GM19467 (cell line): ENCODE results near the gene MET.

Experiments
- ATAC-seq: cut with Tn5 transposase; IDR thresholded peaks from one replicate; pipeline ENCODE4 v1.9.1; 2021; ENCODE audit warnings: mild to moderate bottlenecking, moderate library complexity; ENCODE audit not compliant: unreplicated experiment

The MET gene

GRCh38 chr7:116726149-116726548 lies 54.2 kb downstream of the MET start:
- no peak for ATAC-seq

DNA sequence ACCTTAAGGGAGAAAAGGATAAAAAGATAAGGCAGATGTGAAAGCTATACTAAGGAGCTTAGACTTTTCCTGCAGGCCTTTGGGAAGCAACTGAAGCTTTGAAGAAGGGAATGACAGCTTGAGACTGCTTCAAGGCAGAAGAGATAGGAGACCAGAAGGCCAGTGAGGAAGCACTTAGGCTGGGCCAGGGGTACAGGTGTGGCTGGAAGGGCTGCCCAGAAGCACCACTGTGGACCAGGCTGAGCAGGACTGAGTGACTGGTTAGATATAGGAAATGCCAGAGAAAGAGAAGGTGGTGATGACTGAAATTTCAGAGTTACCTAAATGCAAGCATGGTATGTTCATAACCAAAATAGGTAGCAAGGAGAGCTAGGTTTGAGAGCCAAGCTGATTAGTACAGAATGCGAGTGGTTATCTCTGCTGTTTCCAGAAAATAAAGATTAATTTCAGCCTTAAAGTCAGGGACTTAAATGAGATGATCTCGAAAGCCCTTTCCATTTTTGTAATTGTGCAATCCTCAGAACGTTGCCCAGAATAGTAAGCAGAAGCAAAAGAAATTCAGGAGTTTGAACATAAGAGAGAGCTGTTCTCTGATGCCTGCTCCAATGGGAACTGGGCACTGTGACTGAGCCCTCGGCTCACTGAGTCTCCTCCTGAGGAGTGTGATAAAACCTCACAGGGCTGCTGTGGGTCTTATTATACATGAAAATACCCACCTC lies 54.9 kb downstream of the MET start:
- ATAC-seq: no peak

DNA sequence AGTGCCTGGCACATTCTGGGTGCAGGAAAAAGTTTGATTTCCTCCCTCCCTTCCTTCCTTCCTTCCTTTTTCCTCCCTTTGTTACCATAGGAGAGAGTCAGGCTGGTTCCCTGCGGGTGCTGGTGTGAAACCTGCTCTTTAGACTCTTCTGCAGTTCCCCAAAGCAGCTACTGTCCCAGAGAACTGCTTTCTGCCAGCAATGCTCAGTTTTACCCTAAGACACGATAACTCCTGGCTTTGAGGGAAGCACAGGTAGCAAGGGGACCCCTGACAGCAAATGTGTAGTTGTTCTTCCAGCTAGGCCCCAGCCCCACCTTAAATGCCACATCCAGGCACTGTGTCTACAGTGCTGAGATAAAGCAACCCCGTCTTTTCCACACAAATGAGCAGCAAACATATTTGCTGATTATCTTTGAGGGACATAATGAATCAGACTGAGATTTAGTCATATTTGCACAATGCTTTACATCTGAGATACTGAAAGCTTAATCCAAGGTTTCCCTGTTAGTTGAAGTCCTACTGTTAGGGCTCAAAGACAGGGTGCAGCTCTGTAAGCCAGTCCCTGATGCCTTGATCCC lies 55.5 kb downstream of the MET start:
- no peak for ATAC-seq

GRCh38 chr7:116728413-116728812 lies 56.4 kb downstream of the MET start:
- no peak for ATAC-seq

DNA sequence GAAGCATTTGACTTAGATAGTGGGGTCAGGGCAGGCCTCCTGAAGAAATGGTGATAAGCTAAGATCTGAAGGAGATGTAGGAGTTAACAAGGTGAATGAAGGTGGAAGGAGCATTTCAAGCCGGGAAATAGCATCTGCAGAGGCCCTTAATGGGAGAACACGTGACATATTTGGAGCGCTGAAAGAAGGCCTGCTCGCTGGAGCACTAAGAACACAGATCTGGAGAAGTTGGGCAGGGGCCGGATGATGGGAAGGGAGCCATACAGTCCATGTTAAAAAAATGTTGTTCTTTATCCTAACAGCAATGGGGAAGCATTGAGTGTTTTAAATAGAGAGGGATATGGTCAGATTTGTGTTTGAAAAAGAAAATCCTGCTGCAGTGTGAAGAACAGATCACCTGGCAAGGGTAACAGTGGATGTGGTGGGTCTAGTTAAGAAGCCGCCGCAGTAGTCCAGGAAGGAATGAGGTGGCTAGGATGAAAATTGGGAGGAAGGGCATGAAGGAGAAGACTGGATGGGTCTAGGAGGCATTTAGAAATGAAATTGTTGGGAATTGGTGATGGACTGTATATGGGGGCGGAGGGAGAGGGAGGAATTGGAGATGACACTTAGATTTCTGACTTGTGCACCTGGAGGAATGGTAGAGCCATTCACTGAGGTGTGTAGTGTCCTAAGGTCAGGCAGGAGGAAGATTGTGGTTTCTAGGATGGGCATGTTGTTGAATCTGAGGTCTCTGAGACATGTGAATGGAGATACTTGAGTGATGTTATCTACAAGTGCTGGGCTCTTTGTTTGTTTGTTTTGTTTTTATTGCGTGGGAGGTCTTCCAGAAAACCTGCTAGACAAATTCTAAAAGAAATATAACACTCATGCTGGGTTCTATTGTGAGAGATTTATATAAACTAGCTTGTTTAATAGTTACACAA lies 58.4 kb downstream of the MET start:
- ATAC-seq: no peak

GRCh38 chr7:116731023-116731395 lies 59.0 kb downstream of the MET start:
- no peak for ATAC-seq

DNA sequence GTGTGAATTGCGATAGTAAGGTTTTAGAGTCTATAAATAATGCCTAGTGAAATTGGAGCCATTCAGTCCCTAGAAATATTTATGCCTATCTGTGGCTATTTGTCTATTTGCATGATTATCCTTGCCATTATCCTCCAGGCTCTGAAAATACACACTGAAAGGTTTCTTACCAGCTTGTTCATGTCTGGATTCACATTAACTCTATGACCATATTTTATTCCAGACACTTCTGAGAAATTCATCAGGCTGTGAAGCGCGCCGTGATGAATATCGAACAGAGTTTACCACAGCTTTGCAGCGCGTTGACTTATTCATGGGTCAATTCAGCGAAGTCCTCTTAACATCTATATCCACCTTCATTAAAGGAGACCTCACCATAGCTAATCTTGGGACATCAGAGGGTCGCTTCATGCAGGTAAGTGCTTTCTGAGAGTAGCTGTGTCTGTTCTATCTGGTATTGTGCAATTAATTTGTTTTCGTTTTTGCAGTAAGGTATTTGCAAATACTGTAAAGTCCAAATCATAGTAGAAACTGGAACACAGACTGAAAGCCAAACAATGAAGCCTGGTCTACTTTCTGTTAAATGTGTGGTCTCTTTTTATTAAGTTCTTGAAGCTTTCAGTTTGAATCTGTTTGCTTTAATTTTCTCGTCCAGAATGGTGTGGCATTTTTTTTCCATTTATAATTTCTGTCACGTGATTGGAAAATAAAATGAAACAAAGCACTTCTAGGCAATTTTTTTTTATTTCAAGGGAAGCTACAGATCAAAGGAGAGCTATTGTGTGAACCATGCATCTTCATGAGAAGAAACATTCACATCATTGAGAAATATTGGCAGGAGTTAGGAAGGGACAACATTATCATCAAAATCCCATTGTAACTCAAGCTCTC lies 59.7 kb downstream of the MET start:
- no peak for ATAC-seq

GRCh38 chr7:116732788-116733694 lies 61.0 kb downstream of the MET start:
- no peak for ATAC-seq

DNA sequence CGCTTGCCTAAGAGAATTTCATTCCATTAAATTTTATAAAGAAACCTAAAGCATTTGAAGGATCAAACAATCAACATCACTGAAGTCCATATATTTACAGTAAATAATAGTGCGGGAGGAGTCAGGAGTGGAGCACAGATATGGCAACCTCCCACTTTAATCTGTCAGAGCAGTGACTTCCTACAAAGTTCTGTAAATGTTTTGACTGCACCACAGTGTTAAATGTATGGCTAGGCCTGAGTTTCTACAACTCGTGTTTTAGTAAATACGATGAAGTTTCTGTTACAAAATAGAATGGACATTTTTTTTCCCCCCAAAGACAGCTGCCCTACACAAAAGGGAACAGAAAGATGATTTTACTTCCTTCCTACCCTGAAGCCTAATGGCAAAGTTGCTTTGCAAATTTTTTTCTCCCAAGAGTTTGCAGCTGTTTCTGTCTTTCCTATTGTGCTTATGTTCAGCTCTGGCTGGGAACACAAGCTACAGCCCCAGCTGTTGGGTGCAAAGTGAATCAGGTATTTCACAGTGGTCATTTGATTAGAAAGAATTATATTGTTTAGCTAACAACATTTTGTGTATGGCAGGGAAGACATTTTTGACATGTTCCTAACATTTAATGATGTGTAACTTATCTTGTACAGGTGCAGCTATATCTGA lies 62.1 kb downstream of the MET start:
- no peak for ATAC-seq

- no peak for ATAC-seq
Observed at GRCh38 chr7:116734710-116735109, 62.7 kb downstream of the MET start.

- ATAC-seq: no peak
Observed at GRCh38 chr7:116736927-116737715, 65.1 kb downstream of the MET start.

DNA sequence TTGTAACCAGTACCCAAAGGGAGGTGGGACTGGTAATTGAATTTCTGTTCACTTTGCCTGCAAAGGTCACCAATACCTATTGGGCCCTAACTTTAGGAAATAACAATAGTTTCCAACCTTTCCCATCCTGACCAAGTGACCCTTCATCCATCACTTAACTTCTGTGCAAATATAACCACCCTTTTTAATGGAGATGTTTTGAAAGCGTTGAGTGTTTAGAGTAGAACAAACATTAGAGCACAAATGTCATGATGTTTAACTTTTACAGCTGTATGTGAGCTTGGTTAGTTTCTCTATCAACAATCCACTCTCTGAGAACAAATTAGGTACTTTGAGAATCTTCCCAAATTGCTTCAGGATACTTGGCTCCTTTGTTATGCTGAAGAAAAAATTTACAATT lies 66.4 kb downstream of the MET start:
- no peak for ATAC-seq

GRCh38 chr7:116739307-116739706 lies 67.3 kb downstream of the MET start:
- no peak for ATAC-seq

- no peak for ATAC-seq
Observed at GRCh38 chr7:116740231-116740630, 68.2 kb downstream of the MET start.

DNA sequence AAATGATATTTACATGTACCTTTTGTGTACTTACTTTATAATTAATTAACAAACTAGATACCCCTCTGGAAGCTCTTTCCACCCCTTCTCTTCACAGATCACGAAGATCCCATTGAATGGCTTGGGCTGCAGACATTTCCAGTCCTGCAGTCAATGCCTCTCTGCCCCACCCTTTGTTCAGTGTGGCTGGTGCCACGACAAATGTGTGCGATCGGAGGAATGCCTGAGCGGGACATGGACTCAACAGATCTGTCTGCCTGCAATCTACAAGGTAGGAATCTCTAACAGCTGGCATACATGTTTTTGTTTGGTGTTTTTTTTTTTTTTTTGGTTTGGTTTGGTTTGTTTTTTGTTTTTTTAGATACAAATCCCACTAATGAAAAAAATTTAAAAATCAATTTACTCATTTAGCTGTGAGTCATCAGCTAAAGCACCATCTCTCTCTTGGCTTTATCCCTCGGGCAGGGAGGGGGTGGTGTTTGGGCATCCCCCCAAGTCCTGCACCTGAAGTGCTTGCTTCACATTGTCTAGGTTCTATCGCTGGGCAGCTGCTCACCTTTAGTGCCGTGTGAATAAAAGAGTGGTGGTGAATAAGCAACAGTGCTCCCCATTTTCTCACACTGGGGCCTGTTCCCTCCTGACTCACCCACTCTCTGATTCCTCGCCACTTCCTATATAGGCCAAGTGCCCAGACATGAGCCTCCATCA lies 68.9 kb downstream of the MET start:
- no peak for ATAC-seq

GRCh38 chr7:116741625-116742316 lies 69.8 kb downstream of the MET start:
- no peak for ATAC-seq

DNA sequence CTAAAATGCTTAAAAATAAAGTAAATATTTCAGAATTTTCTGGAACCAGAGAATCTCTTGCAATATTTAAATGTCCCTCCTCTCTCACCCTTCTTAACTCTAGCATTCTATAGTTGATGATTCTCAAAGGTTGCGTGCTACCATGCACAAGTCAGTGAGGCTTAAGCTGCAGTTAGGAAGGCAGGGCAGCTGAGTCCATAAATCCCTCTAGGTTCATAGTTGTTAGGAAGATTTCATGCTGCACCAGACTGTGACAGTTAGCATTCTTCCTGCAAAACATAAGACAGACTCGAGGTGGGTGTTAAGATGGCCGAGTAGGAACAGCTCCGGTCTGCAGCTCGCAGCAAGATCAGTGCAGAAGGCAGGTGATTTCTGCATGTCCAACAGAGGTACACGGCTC lies 70.6 kb downstream of the MET start:
- ATAC-seq: no peak
